Upper lobe of left lung (tissue), 6 donors: Measurements from ENCODE around the gene CDH15. TPM values are rescaled to one million over a fixed set of nuclear protein-coding genes. Genes with fewer than 3 reads are reported as not detected.

Experiments
- ATAC-seq, 2 donors: fragments of 200-7000 bp; cut with Tn5 transposase; one replicate each; pipeline ENCODE4 v1.9.1; 2022; ENCODE audit warnings: mild to moderate bottlenecking in 2 of 2, moderate library complexity in 2 of 2; ENCODE audit not compliant: low FRiP score in 2 of 2
- DNase-seq, 2 donors: peaks; one replicate each; pipeline ENCODE4 v3.0.0-alpha.2; 2019 to 2020
- H3K27ac ChIP-seq, 4 donors: fragments of 200-600 bp; sonication (generic); one replicate each; pipeline ENCODE4 v1.5.1; 2016 to 2019
- H3K27me3 ChIP-seq, 4 donors: fragments of 200-600 bp; sonication (generic); one replicate each; pipeline ENCODE4 v1.5.1; 2017 to 2019
- H3K36me3 ChIP-seq, 4 donors: fragments of 200-600 bp; sonication (generic); one replicate each; pipeline ENCODE4 v1.5.1; 2016 to 2019
- H3K4me1 ChIP-seq, 4 donors: fragments of 200-600 bp; sonication (generic); one replicate each; pipeline ENCODE4 v1.5.1; 2018 to 2019
- H3K4me3 ChIP-seq, 4 donors: fragments of 200-600 bp; sonication (generic); one replicate each; pipeline ENCODE4 v1.5.1; 2017 to 2019; ENCODE audit warnings: mild to moderate bottlenecking in 2 of 4, moderate library complexity in 1 of 4
- H3K9me3 ChIP-seq, 4 donors: fragments of 200-600 bp; sonication (generic); one replicate each; pipeline ENCODE4 v1.5.1; 2018 to 2019
- EP300 ChIP-seq, 4 donors: sonication (generic); formaldehyde crosslinking; IDR thresholded peaks; one replicate each; pipeline ENCODE4 v1.5.1; 2017; ENCODE audit warnings: antibody characterized with exemption in 4 of 4, control low read depth in 2 of 4
- POLR2A ChIP-seq, 4 donors: fragments of 450-650 bp; IDR thresholded peaks; one replicate each; pipeline ENCODE4 v1.5.1; 2016 to 2017; ENCODE audit warnings: antibody characterized with exemption in 4 of 4, mild to moderate bottlenecking in 2 of 4
- POLR2AphosphoS5 ChIP-seq, 2 donors: sonication (generic); formaldehyde crosslinking; IDR thresholded peaks; one replicate each; pipeline ENCODE4 v1.5.1; 2017; ENCODE audit warnings: antibody characterized with exemption in 2 of 2
- WGBS, 2 donors: methylation state at CpG; one replicate each; pipeline ENCODE4 v1.1.5; 2017 to 2018; 5-methylcytosine and 5-hydroxymethylcytosine counted together
- total RNA-seq, 6 donors: library from RNA; depleted of rRNA in 4 of 6; stranded (reverse); fragments of >200 nt in 4 of 6; gene quantifications; one replicate each; pipeline versions ENCODE4 v1.1.0 to v1.2.1, GENCODE V29; 2016 to 2021
- TF ChIP-seq, protein P1 (sequence below), 6 experiments: fragments of 450-650 bp in 4 of 6; fragments of 200-600 bp in 2 of 6; sonication (generic) in 2 of 6; IDR thresholded peaks; one replicate each; pipeline ENCODE4 v1.5.1; 2016 to 2019; ENCODE audit warnings: antibody characterized with exemption in 6 of 6
- donor health status: DM: no; HTN: no; CAD: no; lungs with moderate emphysema.
- donor health status: DM: no; HTN: yes; CAD: no; lungs with severe emphysema.

The CDH15 gene
- total RNA-seq, 6 donors from 2014 or later = 0.39 to 4.2 (median 1.2) TPM

DNA sequence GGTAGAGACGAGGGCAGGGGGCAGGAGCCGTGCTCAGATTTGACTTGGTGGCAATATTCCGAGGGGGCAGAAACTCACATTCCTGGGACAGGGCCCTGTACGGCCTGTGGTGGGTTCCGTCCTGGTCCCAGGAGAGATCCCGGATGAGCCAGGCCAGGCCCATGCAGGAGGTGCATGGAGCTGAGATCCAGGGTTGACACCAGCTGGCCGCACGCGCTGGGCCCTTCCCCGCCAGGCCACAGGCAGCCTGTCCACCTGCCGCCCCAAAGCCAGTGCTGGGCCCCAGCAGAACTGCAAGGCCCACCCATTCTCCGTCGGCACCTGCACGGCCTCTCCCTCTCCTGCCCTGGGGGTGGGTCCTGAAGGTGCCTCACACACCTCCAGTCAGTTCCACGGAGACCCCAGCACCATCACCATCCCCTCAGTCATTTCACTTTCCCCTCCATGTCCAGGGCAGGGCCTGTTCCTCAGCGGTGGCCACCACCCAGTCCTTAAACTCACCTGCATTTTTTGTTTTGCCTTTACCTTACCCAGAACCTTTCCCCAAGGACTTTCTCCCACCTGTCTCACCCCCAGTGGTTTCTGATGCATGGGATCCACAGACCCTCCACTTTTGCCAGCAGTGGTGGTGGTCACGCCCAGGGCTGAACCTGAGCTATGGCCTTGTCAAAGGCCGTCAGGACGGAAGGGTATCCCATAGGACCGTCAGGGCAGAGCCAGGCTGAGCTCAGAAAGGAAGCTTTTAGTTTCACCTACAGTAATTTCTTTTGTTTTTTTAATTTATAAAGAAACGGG lies 25.1 kb upstream of the CDH15 start:
- DNase-seq = peak in 1 of 2 donors; percentile 63
- H3K27me3 ChIP-seq = no peaks in the 10 kb centered on the region

DNA sequence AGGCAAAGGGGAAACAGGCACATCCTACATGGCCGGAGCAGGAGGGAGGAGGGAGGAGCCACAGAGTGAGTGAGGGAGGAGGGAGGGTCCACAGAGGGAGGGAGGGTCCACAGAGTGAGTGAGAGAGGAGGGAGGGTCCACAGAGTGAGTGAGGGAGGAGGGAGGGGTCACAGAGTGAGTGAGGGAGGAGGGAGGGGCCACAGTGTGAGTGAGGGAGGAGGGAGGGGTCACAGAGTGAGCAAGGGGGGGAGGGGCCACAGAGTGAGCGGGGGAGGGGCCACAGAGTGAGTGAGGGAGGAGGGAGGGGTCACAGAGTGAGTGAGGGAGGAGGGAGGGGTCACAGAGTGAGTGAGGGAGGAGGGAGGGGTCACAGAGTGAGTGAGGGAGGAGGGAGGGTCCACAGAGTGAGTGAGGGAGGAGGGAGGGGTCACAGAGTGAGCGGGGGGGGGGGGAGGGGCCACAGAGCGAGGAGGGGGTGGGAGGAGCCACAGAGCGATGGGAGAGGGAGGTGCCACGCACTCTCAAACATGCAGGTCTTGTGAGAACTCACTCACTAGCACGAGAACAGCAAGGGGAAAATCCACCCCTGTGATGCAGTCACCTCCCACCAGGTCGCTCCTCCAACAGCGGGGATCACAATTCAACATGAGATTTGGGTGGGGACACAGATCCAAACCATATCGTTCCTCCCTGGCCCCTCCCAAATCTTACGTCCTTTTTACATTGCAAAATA lies 24.3 kb upstream of the CDH15 start:
- DNase-seq (no peak), ATAC-seq (no peak)
- Histone ChIP-seq H3K27me3 (no peaks in the 10 kb centered on the region), H3K27ac (no peak overlapping the region), H3K9me3 (no peaks in the 10 kb centered on the region), H3K36me3 (peaks cover 6 to 58% (median 50%) of the 10 kb centered on the region in 4 donors), H3K4me3 (no peak overlapping the region), H3K4me1 (no peaks in the 10 kb centered on the region)
- WGBS, 2 donors = 79 to 86% methylated on average over 9 of the region's 11 CpGs
- TF ChIP-seq, protein P1, sequence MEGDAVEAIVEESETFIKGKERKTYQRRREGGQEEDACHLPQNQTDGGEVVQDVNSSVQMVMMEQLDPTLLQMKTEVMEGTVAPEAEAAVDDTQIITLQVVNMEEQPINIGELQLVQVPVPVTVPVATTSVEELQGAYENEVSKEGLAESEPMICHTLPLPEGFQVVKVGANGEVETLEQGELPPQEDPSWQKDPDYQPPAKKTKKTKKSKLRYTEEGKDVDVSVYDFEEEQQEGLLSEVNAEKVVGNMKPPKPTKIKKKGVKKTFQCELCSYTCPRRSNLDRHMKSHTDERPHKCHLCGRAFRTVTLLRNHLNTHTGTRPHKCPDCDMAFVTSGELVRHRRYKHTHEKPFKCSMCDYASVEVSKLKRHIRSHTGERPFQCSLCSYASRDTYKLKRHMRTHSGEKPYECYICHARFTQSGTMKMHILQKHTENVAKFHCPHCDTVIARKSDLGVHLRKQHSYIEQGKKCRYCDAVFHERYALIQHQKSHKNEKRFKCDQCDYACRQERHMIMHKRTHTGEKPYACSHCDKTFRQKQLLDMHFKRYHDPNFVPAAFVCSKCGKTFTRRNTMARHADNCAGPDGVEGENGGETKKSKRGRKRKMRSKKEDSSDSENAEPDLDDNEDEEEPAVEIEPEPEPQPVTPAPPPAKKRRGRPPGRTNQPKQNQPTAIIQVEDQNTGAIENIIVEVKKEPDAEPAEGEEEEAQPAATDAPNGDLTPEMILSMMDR (IDR thresholded peaks at IDR 0.05) = no peak
- TF ChIP-seq POLR2AphosphoS5 (IDR thresholded peaks at IDR 0.05) = no peak
- TF ChIP-seq EP300 (IDR thresholded peaks at IDR 0.05) = no peak
- TF ChIP-seq POLR2A (IDR thresholded peaks at IDR 0.05) = no peak

More for the DNA sequence above, 25.1 kb upstream of the CDH15 start:
- H3K27ac ChIP-seq = no peak overlapping the region
- WGBS, 2 donors = 95 to 97% methylated on average over 19 to 20 of the region's 21 CpGs
- no peaks in the 10 kb centered on the region for H3K4me1 ChIP-seq
- TF ChIP-seq POLR2AphosphoS5 (IDR thresholded peaks at IDR 0.05) = no peak
- TF ChIP-seq, protein P1 (IDR thresholded peaks at IDR 0.05) = no peak
- TF ChIP-seq EP300 (IDR thresholded peaks at IDR 0.05) = no peak
- no peak for TF ChIP-seq POLR2A (IDR thresholded peaks at IDR 0.05)
- no peak overlapping the region for H3K4me3 ChIP-seq
- peaks cover 6 to 64% (median 56%) of the 10 kb centered on the region in 4 donors for H3K36me3 ChIP-seq
- ATAC-seq = no peak
- H3K9me3 ChIP-seq = no peaks in the 10 kb centered on the region

DNA sequence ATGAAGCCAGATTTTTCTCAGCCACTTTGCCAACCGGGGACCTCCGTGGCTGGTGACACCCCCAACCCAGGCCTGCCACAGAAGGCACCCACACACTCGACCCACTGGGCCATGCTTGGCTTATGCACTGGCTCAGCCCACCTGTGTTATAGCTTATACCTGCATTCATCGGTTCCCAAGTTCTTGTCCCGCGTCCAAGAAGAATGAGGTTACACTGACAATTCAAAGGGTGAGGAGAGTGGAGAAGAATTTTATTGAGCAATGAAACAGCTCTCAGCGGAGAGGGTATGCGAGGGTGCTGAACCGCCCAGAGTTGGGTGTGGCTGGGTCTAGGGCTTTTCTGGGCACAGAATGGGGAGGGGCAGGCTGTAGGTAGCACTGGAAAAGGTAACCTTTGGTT lies 22.2 kb upstream of the CDH15 start:
- TF ChIP-seq, protein P1 (IDR thresholded peaks at IDR 0.05) = no peak
- TF ChIP-seq EP300 (IDR thresholded peaks at IDR 0.05) (no peak), POLR2A (IDR thresholded peaks at IDR 0.05) (no peak), POLR2AphosphoS5 (IDR thresholded peaks at IDR 0.05) (no peak)
- H3K9me3 ChIP-seq = no peaks in the 10 kb centered on the region
- H3K36me3 ChIP-seq = peaks cover 6 to 52% (median 38%) of the 10 kb centered on the region in 4 donors
- no peaks in the 10 kb centered on the region for H3K27me3 ChIP-seq
- H3K4me1 ChIP-seq = peaks cover 0 to 11% (median under 1%) of the 10 kb centered on the region in 4 donors
- ATAC-seq (no peak), DNase-seq (no peak)
- H3K4me3 ChIP-seq = no peak overlapping the region
- WGBS, 2 donors = 99% methylated on average over 9 of the region's 9 CpGs
- H3K27ac ChIP-seq = no peak overlapping the region

DNA sequence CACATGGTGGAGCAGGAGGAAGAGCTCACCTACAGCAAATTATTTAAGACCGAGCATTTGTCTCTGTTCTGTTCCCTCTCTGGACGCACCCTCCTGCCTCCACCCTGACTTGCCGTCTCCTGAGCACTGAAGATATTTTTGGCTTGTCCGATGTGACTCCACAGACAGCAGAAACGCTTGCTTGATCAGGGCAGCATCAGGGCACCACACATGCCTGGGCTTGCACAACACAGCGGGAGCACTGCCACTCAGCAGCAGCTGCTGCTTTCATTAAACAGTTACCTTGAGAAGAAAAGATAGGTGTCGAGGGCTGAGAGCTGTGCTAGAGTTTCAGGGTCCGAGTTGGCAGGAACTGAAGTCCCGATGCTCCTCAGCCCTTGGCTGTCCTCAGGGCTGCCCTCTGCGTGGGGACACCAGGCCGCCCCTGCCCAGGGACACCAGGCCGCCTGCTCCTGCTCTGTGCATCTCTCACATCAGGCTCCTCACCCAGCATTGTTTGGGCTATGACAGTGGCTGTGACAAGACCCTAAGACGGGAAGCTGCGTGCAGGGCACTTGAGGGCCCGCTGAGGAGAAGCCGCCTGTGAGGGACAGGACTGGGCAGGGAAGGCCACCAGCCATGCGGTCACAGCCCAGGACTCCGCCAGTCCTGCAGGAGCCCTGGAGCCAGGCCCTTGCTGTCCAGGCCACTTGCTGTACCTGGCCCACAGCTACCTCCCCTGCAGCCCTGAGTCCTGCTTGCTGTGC lies 21.3 kb upstream of the CDH15 start:
- TF ChIP-seq, protein P1 (IDR thresholded peaks at IDR 0.05) = no peak
- TF ChIP-seq POLR2AphosphoS5 (IDR thresholded peaks at IDR 0.05) = no peak
- TF ChIP-seq POLR2A (IDR thresholded peaks at IDR 0.05) = no peak
- no peak for TF ChIP-seq EP300 (IDR thresholded peaks at IDR 0.05)
- no peak for ATAC-seq

More for the DNA sequence above, 21.3 kb upstream of the CDH15 start:
- peaks cover 6 to 20% (median 10%) of the 10 kb centered on the region in 4 donors for H3K4me1 ChIP-seq
- DNase-seq = no peak
- H3K27me3 ChIP-seq = no peaks in the 10 kb centered on the region
- peaks cover 6 to 51% (median 31%) of the 10 kb centered on the region in 4 donors for H3K36me3 ChIP-seq
- H3K4me3 ChIP-seq = no peak overlapping the region
- no peaks in the 10 kb centered on the region for H3K9me3 ChIP-seq
- 96 to 97% methylated on average over 13 to 18 of the region's 18 CpGs for whole genome bisulfite sequencing, 2 donors
- H3K27ac ChIP-seq = no peak overlapping the region
